K562 (cell line): ENCODE results near the gene SDC3.

Experiments used
- ATF1 ChIP-seq, 2 experiments: fragments of 450-650 bp in 1 of 2; IDR thresholded peaks; 2 replicates each; pipeline ENCODE4 v1.6.1; 2016; ENCODE audit warnings: missing compliant biosample characterization in 1 of 2, missing genetic modification characterization in 1 of 2
- CTCF ChIP-seq, 3 experiments: IDR thresholded peaks in 2 of 3; conservative IDR thresholded peaks in 1 of 3; 2 replicates each; pipeline ENCODE4 v1.5.1; 2011 to 2012; ENCODE audit warnings: low read length in 3 of 3, mild to moderate bottlenecking in 3 of 3, control low read depth in 2 of 3, improper control_type of control experiment in 1 of 3, inconsistent platforms in 1 of 3, low read depth in 1 of 3, mixed read lengths in 1 of 3, moderate library complexity in 1 of 3; ENCODE audit not compliant: insufficient read depth in 2 of 3
- EP300 ChIP-seq: IDR thresholded peaks from 2 replicates; pipeline ENCODE4 v1.6.1; 2012; ENCODE audit warnings: low read length, improper control_type of control experiment
- KLF1 ChIP-seq: fragments of 450-650 bp; IDR thresholded peaks from 2 replicates; pipeline ENCODE4 v1.6.1; 2016; ENCODE audit warnings: missing genetic modification characterization, missing compliant biosample characterization
- NFIC ChIP-seq: fragments of 450-650 bp; IDR thresholded peaks from 2 replicates; pipeline ENCODE4 v1.6.1; 2017; ENCODE audit warnings: mild to moderate bottlenecking, inconsistent platforms
- NR2C2 ChIP-seq, 2 experiments: fragments of 200-800 bp in 1 of 2; sonication (Bioruptor generic) in 1 of 2; sonication (generic) in 1 of 2; formaldehyde crosslinking in 1 of 2; IDR thresholded peaks; 2 replicates each; pipeline versions ENCODE4 v1.6.1 to v1.8.0; 2016 to 2022; ENCODE audit warnings: mild to moderate bottlenecking in 1 of 2, missing compliant biosample characterization in 1 of 2, missing genetic modification characterization in 1 of 2, missing genetic modification reagents in 1 of 2
- POLR2A ChIP-seq: fragments of 450-650 bp; conservative IDR thresholded peaks from 2 replicates; pipeline ENCODE4 v1.6.1; 2016
- POLR2AphosphoS2 ChIP-seq: IDR thresholded peaks from 2 replicates; pipeline ENCODE4 v1.6.1; 2012; ENCODE audit warnings: low read length, improper control_type of control experiment
- TRIM24 ChIP-seq, 2 experiments: fragments of 450-650 bp; IDR thresholded peaks; 2 replicates each; pipeline ENCODE4 v1.6.1; 2016
- ZC3H8 ChIP-seq: fragments of 450-650 bp; IDR thresholded peaks from 2 replicates; pipeline ENCODE4 v1.6.1; 2017
- ZNF511 ChIP-seq: sonication (generic); formaldehyde crosslinking; IDR thresholded peaks from 2 replicates; pipeline ENCODE4 v1.8.0; 2022; ENCODE audit warnings: mild to moderate bottlenecking, missing genetic modification reagents
- TF ChIP-seq, protein P1 (sequence below): fragments of 450-650 bp; formaldehyde crosslinking; IDR thresholded peaks from 2 replicates; pipeline ENCODE4 v1.4.0; 2022; ENCODE audit warnings: missing genetic modification characterization

DNA sequence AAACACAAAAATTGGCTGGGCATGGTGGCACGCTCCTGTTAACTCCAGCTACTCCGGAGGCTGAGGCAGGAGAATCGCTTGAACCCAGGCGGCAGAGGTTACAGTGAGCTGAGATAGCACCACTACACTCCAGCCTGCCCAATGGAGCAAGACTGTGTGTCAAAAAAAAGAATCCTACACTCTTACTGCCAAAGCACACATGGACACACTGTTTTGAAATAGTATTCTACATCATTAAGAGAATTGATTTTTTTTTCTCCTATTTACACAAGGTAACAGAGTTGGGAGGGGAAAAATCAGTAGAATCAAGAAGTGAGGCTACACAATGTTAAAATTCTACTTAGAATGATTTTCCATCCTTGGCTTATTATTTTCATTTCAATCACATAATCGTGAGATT is 42.1 kb upstream of the SDC3 start:
- TF ChIP-seq ZNF511 (no peak), KLF1 (tag) (no peak), TRIM24 (IDR thresholded peaks at IDR 0.05) (no peak), POLR2A (no peak), POLR2AphosphoS2 (no peak), CTCF (IDR thresholded peaks at IDR 0.05 in 2 of 3, conservative IDR thresholded peaks at IDR 0.05 in 1 of 3; ENCODE audit: insufficient read depth in 2 of 3, low read depth in 1 of 3, low read length in 3 of 3) (no peak), ZC3H8 (no peak), EP300 (no peak), ATF1 (CRISPR knock-in tag; IDR thresholded peaks at IDR 0.05) (no peak), ATF1 (tag; IDR thresholded peaks at IDR 0.05) (no peak), NFIC (no peak), NR2C2 (CRISPR knock-in tag; IDR thresholded peaks at IDR 0.05) (no peak), NR2C2 (tag; IDR thresholded peaks at IDR 0.05) (no peak)
- TF ChIP-seq, protein P1, sequence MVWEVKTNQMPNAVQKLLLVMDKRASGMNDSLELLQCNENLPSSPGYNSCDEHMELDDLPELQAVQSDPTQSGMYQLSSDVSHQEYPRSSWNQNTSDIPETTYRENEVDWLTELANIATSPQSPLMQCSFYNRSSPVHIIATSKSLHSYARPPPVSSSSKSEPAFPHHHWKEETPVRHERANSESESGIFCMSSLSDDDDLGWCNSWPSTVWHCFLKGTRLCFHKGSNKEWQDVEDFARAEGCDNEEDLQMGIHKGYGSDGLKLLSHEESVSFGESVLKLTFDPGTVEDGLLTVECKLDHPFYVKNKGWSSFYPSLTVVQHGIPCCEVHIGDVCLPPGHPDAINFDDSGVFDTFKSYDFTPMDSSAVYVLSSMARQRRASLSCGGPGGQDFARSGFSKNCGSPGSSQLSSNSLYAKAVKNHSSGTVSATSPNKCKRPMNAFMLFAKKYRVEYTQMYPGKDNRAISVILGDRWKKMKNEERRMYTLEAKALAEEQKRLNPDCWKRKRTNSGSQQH (CRISPR knock-in tag), result no peak
